Activated T-cell treated with anti-CD3 and anti-CD28 coated beads, Interleukin-2, amount 50 U/mL, for 72 hours (primary cell): ENCODE results near the gene MLLT10. TPM values are rescaled to one million over a fixed set of nuclear protein-coding genes. Genes with fewer than 3 reads are reported as not detected.
"Not testable (repeated sequence)": the region's sequence is repeated elsewhere in the genome, so short reads cannot be mapped to it uniquely, and the experiment has no call there.

Experiments
- ATAC-seq, 2 donors: fragments of 150-1000 bp; cut with Tn5 transposase; replicated peaks in 1 of 2; 2 replicates each; pipeline ENCODE4 v1.10.0; 2021; ENCODE audit warnings: moderate library complexity in 2 of 2, mild to moderate bottlenecking in 1 of 2
- DNase-seq, 2 donors: peaks; one replicate each; pipeline ENCODE4 v3.0.0; 2021 to 2022; ENCODE audit warnings: mixed read lengths in 1 of 2
- H3K27ac Mint-ChIP-seq: one replicate; pipeline ENCODE4 v1.8.0; 2022; ENCODE audit warnings: mild to moderate bottlenecking, moderate library complexity, mixed read lengths
- H3K27me3 Mint-ChIP-seq: one replicate; pipeline ENCODE4 v1.8.0; 2022; ENCODE audit warnings: low read depth, mixed read lengths
- H3K36me3 Mint-ChIP-seq, 2 donors: one replicate each; pipeline ENCODE4 v1.8.0; 2022; ENCODE audit warnings: mixed read lengths in 2 of 2, mild to moderate bottlenecking in 1 of 2; ENCODE audit not compliant: insufficient read depth in 2 of 2
- H3K4me1 Mint-ChIP-seq: one replicate; pipeline ENCODE4 v1.8.0; 2022; ENCODE audit warnings: low read depth, mixed read lengths
- H3K4me3 Mint-ChIP-seq, 2 donors: one replicate each; pipeline ENCODE4 v1.8.0; 2022; ENCODE audit warnings: mild to moderate bottlenecking in 2 of 2, mixed read lengths in 2 of 2, moderate library complexity in 2 of 2
- H3K9me3 Mint-ChIP-seq, 2 donors: one replicate each; pipeline ENCODE4 v1.8.0; 2022; ENCODE audit warnings: mixed read lengths in 2 of 2
- total RNA-seq, 2 donors: library from RNA; stranded (reverse); gene quantifications; one replicate each; pipeline ENCODE4 v1.2.3, GENCODE V29; 2022

MLLT10 gene
- total RNA-seq, 2 donors from 2014 or later, result 45.4 to 46.0 TPM

DNA sequence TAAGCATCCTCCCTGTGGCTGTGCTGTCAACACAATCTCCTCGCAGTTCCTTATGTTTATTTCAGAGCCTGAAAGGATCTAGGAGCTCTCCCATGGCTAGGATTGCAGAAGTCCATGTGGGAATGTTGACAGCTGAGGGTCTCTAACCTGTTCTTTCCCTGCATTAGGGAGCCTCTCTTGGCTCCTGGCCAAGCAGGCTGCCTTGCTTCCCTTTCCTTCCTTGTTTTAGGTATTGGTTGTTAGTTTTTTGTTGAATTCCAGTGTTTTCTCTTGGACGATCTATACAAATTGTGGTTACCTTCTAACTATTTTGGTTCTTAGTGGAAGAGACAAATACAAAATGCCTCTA lies 171.8 kb downstream of the MLLT10 start:
- peaks cover 16 to 22% of the 10 kb centered on the region in 2 donors for H3K36me3 Mint-ChIP-seq
- peaks cover 51% of the 10 kb centered on the region for H3K4me1 Mint-ChIP-seq
- H3K9me3 Mint-ChIP-seq, result peaks cover 3 to 6% of the 10 kb centered on the region in 2 donors
- no peak overlapping the region for H3K4me3 Mint-ChIP-seq
- DNase-seq, result no peak
- no peak for ATAC-seq
- no peak overlapping the region for H3K27ac Mint-ChIP-seq
- H3K27me3 Mint-ChIP-seq, result no peaks in the 10 kb centered on the region

DNA sequence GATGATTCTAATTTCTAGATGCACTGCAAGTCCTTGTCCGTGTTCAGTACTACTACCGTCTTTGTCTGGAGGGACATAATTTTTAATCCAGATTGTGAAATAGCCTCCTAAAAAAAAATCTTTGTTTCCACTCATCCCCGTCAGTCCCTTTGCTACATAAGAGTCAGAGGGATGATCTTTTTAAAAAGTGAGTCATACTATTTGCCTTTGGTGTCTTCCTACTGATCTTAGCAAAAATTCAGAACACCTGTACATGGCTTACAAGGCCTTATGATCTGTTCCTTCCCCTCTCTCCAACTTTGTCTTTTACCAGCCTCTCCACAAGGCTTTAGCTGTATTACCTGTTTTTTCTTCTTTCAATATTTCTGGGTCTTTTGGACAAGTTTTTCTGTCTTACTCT lies 173.5 kb downstream of the MLLT10 start:
- Mint-ChIP-seq H3K4me1 (peaks cover 48% of the 10 kb centered on the region), H3K4me3 (no peak overlapping the region), H3K36me3 (peaks cover 9 to 14% of the 10 kb centered on the region in 2 donors), H3K27ac (no peak overlapping the region), H3K27me3 (no peaks in the 10 kb centered on the region), H3K9me3 (no peaks in the 10 kb centered on the region)
- no peak for ATAC-seq
- no peak for DNase-seq

DNA sequence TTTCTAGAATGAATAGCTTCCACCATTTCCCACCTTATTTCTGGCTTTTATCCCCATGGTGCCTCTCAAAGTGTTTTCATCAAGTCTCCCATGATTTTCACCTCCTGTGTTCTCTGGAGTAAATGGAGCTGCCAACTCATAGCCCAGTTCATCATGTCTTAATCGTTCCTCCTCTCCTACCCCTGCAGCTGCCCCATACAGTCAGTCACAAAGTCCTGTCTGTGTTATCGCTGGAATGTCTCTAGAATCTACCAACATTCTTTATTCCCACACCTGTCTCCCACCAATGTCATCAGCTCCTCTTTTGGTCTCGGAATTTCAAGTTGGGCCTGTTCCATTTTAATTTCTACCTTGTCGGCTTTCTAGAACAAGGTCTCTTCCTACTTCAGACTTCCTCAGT lies 178.9 kb downstream of the MLLT10 start:
- peaks cover 18% of the 10 kb centered on the region for H3K4me1 Mint-ChIP-seq
- ATAC-seq (no peak), DNase-seq (no peak)
- H3K36me3 Mint-ChIP-seq, result peaks cover 3 to 20% of the 10 kb centered on the region in 2 donors
- peak overlapping the region; percentile 30 for H3K27ac Mint-ChIP-seq
- H3K9me3 Mint-ChIP-seq, result no peaks in the 10 kb centered on the region
- no peak overlapping the region for H3K4me3 Mint-ChIP-seq
- no peaks in the 10 kb centered on the region for H3K27me3 Mint-ChIP-seq

DNA sequence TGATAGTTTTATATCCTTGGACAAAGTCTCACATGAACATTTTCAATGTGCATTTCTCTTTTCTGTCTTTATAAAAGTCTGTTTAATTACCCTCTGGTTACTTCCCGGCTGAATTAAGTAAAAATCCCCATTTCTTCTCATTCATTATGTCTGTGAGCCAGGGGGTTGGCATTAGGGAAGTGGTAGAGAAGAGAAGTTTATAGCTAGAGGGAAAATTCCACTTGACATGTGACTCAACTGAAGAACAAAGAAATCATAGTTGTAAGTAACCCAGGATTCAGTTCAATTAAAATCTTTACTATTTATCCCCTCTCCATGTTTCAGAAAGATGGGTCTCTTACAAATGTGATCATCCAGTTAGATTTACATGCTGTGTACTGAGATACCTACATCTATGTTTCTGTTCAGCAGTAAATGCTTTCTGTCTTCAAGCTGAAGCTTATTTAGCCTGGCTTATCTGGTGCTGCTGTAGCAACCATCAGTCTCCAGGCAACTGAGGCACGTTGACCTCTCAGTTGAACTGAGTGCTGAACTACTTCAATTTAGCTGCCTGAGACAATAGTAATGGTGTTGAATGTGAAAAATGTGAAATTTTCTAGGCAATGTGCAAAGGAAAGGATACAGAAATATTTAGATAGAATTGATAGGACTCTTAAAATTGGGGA lies 181.6 kb downstream of the MLLT10 start:
- H3K4me3 Mint-ChIP-seq, result no peak overlapping the region
- H3K27ac Mint-ChIP-seq, result no peak overlapping the region
- DNase-seq (no peak), ATAC-seq (no peak)
- H3K27me3 Mint-ChIP-seq, result no peaks in the 10 kb centered on the region
- H3K9me3 Mint-ChIP-seq, result no peaks in the 10 kb centered on the region
- peaks cover 5% of the 10 kb centered on the region for H3K4me1 Mint-ChIP-seq
- H3K36me3 Mint-ChIP-seq, result peaks cover 1 to 16% of the 10 kb centered on the region in 2 donors

DNA sequence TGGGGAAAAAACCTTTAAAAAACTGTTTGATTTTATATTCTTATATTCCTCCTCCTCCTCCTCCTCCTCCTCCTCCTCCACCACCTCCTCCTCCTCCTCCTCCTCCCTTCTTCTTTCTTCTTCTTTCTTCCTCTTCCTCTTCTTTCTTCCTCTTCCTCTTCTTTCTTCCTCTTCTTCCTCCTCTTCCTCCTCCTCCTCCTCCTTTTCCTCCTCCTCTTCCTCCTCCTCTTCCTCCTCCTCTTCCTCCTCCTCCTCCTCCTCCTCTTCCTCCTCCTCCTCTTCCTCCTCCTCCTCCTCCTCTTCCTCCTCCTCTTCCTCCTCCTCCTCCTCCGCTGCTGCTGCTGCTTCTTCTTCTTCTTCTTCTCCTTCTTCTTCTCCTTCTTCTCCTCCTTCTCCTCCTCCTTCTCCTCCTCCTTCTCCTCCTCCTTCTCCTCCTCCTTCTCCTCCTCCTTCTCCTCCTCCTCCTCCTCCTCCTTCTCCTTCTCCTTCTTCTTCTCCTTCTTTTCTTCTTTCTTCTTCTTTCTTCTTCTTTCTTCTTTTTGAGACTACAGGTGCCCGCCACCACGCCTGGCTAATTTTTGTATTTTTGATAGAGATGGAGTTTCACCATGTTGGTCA lies 183.5 kb downstream of the MLLT10 start:
- not testable (repeated sequence) for H3K27ac Mint-ChIP-seq

DNA sequence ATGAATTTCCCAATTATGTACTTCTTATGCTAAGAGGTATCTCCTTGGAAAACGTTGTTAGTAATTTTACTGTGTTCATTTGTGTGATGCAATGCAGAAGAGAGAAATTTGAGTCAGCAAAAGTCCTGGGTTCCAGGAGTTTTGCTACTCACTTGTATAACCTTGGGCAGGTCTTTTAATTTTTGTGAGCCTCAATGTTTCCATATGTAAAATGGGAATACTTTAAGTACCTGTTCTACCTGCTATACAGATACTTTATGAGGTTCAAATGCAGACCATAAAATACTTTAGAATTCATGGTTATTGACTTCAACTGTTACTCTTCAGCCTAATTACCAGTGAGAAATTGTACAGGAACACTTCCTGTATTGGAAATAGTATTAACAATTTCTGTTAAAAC lies 185.5 kb downstream of the MLLT10 start:
- no peak overlapping the region for H3K4me3 Mint-ChIP-seq
- peaks cover 0 to 6% of the 10 kb centered on the region in 2 donors for H3K36me3 Mint-ChIP-seq
- no peak overlapping the region for H3K27ac Mint-ChIP-seq
- no peaks in the 10 kb centered on the region for H3K9me3 Mint-ChIP-seq
- no peak for ATAC-seq
- DNase-seq, result no peak
- H3K27me3 Mint-ChIP-seq, result no peaks in the 10 kb centered on the region
- peaks cover 4% of the 10 kb centered on the region for H3K4me1 Mint-ChIP-seq

More for the DNA sequence above, 183.5 kb downstream of the MLLT10 start:
- ATAC-seq, H3K9me3 Mint-ChIP-seq, H3K4me1 Mint-ChIP-seq, DNase-seq, H3K27me3 Mint-ChIP-seq, H3K4me3 Mint-ChIP-seq: not testable (repeated sequence)
- H3K36me3 Mint-ChIP-seq, result peaks cover 1 to 16% of the 10 kb centered on the region in 2 donors

DNA sequence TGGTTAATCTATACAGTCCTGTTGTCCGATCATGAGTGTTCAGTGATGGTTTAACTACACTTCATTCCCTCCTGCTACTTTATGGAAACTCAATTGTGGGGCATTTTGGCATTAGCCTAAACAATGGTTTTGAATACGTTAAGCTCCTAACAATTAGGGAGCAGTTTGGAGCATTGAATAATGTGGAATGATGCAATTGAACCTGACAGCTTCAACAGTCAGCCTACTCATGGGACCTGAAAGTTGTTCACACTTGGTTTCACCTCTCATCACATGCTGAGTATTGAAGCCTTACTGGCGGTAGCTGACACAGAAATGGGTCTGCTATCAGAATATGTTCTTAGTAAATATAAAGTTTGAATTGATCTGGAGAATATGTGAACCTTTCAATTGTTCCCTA lies 186.1 kb downstream of the MLLT10 start:
- no peak for DNase-seq
- peaks cover 0 to 5% of the 10 kb centered on the region in 2 donors for H3K36me3 Mint-ChIP-seq
- H3K27ac Mint-ChIP-seq, result peak overlapping the region; percentile 33
- H3K4me1 Mint-ChIP-seq, result peaks cover 10% of the 10 kb centered on the region
- no peaks in the 10 kb centered on the region for H3K9me3 Mint-ChIP-seq
- no peak for ATAC-seq
- H3K4me3 Mint-ChIP-seq, result no peak overlapping the region
- H3K27me3 Mint-ChIP-seq, result no peaks in the 10 kb centered on the region

DNA sequence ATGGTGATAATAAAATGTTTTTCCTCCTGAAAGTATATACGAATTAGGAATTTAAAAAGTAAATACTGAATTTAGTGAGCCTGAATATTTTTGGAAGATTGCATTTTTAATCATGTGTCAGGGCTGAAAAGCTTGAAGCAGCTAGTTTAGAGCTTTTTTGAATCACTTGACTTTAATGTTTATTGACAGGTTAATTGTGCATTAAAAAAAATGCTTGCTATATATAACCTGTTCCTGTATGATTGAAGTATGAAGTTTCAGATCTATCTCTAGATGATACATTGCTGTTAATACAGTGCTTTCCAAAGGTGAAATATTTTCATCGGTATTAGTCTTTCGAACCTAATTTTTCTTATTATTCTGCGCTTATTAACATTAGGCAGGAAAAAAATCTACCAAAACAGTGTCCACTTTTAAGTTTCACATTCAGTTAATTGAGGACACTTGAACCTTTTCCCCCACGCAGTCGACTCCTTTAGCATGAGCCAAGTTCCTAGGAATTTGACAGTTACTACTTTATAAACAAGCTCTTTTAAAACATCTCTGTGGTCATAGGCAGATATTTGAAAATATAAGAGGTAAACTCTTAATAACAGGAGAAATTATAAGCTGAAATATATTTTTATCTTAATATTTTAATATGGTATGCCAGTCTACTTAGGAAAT lies 187.1 kb downstream of the MLLT10 start:
- Mint-ChIP-seq H3K27ac (no peak overlapping the region), H3K27me3 (no peaks in the 10 kb centered on the region), H3K4me3 (no peak overlapping the region), H3K36me3 (peaks cover 0 to 2% of the 10 kb centered on the region in 2 donors), H3K9me3 (no peaks in the 10 kb centered on the region), H3K4me1 (peaks cover 11% of the 10 kb centered on the region)
- DNase-seq (no peak), ATAC-seq (no peak)

DNA sequence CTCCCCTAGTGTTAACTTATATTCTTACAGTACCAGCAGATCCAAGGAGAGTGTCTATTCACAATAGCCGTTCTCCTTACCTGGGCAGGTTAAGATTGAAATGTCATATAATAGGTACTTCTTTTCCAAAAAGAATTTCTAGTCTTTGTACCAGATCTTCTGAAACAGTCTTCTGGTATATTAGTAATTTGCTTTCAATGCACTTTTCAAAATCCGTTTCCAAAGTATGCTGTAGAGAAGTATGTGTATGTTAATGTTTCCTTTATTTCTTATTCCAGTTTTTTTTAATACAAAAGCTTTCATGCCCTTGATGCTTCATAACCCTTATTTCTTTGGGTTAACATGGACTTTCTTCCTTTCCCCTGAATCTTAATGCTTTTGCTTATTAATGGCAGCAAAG lies 188.2 kb downstream of the MLLT10 start:
- Mint-ChIP-seq H3K27me3 (no peaks in the 10 kb centered on the region), H3K36me3 (peaks cover 2 to 5% of the 10 kb centered on the region in 2 donors), H3K4me1 (peaks cover 16% of the 10 kb centered on the region), H3K4me3 (no peak overlapping the region), H3K9me3 (no peaks in the 10 kb centered on the region), H3K27ac (no peak overlapping the region)
- DNase-seq (no peak), ATAC-seq (no peak)

DNA sequence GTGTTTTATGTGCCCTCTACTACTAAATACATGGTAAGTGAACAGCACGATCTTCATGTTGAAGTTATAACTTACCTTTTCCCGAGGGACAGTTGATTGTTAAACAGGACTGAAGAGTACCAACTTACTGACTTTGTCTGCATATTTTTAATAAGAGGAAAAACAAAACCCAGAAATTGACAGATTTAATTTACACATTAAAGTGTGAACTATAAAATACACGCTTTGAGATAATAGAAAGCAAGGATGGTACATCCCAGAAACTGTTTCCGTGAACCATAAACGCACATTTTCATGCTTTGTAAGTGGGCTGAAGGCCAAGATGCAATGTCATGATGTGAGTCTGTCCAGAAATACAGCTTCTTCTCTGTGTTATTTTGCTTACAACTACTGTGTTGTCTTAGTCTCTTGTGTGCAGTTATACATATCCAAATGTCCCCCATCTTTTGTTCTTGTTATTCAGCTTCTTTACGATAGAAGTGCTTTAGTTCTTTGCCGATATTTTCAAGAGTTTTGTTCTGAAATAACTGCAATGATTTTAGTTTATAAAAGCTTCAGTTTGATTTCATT lies 190.1 kb downstream of the MLLT10 start:
- no peak for DNase-seq
- Mint-ChIP-seq H3K36me3 (peaks cover 2 to 8% of the 10 kb centered on the region in 2 donors), H3K4me1 (peaks cover 27% of the 10 kb centered on the region), H3K27ac (peak overlapping the region; percentile 5), H3K4me3 (peak overlapping the region in 1 of 2 donors; percentile 48), H3K9me3 (no peaks in the 10 kb centered on the region), H3K27me3 (no peaks in the 10 kb centered on the region)
- ATAC-seq, result no peak

DNA sequence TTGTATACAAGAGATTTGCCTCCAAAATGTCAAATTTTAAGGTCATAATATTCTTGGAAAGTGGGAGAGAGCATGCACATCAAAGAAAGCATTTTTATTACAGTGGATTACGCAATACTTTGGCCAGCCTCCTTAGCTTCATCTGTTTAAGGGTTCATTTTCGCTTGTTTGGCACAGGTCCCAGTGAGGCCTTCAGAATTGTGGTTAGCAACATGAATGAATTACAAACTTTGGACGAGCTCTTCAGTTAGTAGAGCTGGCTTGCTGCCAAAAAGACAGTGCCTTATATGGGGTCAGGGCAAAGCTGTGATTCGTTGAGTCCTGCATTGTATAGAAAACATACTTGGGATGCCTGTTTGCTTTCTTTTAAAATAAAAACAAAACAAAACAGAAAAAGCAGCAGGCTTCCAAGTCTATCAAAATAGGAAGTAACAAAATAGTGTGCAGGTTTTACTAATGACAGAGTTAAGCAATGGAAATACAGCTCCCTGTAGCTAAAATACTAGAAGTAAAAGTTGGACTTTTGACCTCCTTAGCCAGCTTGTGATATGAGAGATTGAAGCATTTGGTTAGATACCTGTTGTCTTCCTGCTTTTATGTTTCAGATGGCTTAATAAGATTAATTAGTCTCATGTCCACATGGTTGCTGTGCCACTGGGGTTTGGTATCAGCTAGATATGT lies 190.8 kb downstream of the MLLT10 start:
- peak; percentile 47 to 64 for DNase-seq
- Mint-ChIP-seq H3K36me3 (peaks cover 2 to 8% of the 10 kb centered on the region in 2 donors), H3K27ac (peak overlapping the region; percentile 5), H3K4me3 (peak overlapping the region in 1 of 2 donors; percentile 48), H3K27me3 (no peaks in the 10 kb centered on the region), H3K4me1 (peaks cover 27% of the 10 kb centered on the region), H3K9me3 (no peaks in the 10 kb centered on the region)
- ATAC-seq, result peak; percentile 63 to 88

DNA sequence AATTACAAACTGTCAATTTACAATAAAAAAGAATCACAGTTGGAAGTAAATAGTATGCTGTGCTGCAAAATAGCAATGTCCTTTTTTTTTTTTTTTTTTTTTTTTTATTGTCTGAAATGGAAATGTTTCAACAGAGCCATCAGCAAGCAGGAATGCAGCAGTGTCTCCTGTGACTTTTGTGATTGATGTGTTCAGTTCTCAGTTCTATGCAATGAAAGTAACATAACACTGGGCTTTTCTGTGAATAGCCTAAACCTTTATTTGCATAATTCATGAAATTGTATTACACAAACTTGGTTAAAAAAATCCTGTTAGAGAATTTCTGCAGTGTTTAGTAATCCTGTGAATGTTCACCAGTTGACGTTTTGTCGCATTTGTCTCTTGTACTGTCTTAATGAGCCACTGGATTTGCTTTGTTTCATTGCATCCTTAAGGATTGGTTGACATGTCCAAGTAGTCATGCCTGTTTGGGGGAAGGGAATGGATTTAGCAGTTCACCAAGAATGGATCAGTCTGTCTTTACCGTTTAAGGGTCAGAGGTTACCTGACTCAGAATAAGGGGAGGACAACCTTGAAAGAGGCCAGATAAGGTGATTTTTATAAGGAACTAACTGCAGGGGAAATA lies 192.7 kb downstream of the MLLT10 start:
- no peak overlapping the region for H3K27ac Mint-ChIP-seq
- no peaks in the 10 kb centered on the region for H3K9me3 Mint-ChIP-seq
- peaks cover 27% of the 10 kb centered on the region for H3K4me1 Mint-ChIP-seq
- H3K4me3 Mint-ChIP-seq, result no peak overlapping the region
- no peaks in the 10 kb centered on the region for H3K27me3 Mint-ChIP-seq
- ATAC-seq, result no peak
- DNase-seq, result no peak
- peaks cover 2 to 8% of the 10 kb centered on the region in 2 donors for H3K36me3 Mint-ChIP-seq
